GM19324 (cell line): ENCODE results near the gene KCNAB1.

Experiments
- ATAC-seq: cut with Tn5 transposase; IDR thresholded peaks from one replicate; pipeline ENCODE4 v1.9.1; 2021; ENCODE audit warnings: mild to moderate bottlenecking, moderate library complexity; ENCODE audit not compliant: unreplicated experiment, low FRiP score

Gene KCNAB1

DNA sequence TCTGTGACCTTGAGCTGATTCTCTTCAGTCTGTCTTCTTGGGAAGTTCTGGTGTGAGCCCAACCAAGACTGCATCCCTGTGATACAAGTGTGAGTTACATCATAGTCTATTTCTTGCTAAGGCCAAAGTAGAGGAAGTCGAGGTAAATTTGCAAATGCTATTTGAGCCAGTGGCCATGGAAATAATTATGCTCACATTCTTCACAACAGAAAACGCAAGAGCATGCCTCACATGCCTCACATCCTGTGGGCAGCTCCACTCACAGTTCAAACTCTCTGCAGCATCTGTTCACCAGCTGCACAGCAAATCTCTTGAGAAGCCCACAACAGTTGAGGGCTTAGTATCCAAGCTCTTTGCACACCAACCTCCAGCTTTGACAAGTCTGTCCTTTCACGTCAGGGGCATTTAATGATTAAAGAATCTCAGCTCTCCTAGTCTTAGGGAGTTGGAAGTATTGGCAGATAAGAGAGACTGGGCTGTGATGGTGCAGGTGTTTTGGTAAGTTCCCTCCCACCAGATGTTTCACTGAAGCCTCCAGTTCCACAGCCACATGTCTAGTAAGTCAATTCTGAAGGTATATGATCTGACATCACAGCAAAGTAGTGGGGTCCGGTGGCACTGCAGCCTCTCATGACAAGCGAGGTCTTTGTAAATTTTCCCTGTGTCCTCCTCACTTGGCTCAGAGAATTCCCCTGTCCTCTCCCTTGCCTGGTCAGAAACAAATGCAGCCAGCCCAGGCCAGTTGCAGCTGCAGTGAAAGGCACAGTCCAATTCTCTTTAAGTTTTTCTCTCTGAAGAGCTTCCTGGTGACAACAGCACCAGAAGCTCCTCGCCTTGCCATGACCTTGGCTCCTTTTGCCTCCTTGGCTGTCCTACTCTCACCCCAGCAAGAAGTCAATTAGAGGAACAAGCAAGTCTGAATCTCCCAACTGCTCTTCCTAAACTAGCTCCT, 268.4 kb downstream of the KCNAB1 start:
- peak; percentile 44 for ATAC-seq

DNA sequence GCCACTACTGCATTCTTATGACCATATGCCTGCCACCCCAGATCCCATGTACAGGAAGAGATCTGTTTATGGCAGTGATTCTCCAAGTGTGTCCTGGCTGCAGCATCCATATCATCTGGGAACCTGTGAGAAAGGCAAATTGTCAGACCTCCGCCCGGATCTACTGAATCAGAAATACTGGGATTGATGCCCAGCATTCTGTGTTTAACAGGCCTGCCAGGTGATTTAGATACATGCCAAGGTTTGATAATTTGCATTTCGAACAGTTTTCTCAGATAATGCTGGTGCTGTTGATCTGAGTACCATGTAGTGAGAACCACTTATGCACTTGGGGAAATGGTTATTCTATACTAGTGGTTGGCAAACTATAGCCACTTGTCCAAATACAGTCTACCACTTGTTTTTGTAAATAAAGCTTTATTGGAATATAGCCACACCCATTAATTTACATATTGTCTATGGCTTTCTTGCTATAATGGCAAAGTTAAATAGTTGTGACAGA, 269.1 kb downstream of the KCNAB1 start:
- no peak for ATAC-seq

DNA sequence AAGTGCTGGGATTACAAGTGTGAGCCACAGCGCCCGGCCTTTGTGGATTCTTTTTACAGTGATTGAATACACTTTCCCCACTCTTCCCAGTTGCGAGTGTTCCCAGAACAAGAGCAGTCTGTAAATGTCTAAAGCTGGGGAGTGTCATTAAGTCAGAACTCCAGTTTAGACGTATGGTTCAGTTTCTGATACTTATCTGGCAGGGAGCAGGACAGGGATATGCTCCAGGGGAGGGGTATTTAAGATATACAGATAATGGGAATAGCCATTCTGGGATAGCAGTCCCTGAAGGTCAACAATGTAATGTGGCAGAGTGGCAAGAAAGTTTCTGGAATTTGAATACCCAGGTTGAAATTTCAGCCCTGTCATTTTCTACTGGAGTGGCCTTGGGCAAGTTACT, 270.5 kb downstream of the KCNAB1 start:
- no peak for ATAC-seq

DNA sequence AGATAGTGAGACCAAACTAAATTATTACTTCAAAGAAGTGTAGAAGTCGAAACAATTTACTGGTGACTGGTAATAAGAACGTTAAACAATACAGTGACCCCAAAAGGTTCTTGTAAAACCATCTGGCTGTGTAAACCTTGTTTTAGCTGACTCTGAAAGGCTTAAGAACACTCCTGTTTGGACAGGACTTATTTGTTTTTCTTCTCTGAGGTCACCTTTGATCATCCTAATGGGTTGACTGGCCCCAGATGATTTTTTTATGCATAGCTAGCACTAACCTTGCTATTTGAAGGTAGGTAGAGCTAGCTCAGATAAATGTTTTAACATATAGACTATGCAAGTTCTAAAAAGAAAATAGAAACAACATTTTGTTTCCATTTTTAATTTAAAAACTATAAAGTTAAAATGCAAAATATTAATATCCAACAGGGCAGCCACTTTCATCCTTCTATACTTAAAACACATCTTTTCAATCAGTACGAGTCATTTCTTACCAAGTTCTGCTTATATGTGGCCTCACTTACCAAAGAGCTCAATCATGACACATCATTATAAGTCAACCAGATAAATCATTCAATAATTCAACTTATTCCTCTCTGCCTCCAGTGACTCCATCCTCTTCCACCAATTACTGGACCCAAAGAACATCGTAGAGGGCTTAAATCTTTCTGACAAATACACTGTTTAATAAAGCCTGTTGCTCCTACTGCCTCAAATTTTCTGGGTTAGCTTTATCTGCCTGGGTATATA, 275.8 kb downstream of the KCNAB1 start:
- no peak for ATAC-seq

DNA sequence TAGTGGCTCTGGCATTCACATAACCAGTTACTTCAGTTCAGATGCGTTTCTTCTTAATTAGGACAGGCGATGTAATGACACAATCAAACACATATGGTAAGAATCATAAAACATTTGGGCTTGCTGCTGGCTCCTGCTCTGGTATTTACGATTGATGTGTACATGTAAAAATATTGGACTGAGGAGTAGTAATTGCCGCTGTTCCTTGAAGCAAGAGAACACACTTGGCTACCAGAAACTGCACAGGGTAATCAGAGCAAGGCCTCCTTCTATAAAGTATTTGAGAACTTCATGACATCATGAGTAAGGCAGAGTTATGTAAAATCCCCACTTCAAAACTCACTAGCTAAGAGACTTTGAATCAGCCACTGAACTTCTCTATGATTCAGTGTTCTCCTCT, 276.5 kb downstream of the KCNAB1 start:
- no peak for ATAC-seq

DNA sequence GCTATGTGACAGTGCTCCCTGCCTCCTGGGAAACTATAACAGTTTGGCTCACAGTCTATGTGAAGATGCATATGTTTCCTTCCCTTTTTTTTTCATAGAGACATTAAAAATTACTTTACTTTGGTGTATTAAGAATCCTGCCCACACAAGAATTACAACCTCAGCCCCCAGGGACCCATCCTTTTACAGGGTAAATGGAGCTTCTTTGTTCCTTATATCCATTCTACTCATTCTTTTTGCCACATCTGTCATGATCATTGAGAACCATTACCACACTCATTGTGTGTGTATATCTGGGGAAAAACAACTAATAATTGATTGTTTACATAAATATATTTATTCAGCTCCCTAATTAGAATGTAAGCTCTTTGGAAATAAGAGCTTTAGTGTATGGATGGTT, 277.2 kb downstream of the KCNAB1 start:
- no peak for ATAC-seq

DNA sequence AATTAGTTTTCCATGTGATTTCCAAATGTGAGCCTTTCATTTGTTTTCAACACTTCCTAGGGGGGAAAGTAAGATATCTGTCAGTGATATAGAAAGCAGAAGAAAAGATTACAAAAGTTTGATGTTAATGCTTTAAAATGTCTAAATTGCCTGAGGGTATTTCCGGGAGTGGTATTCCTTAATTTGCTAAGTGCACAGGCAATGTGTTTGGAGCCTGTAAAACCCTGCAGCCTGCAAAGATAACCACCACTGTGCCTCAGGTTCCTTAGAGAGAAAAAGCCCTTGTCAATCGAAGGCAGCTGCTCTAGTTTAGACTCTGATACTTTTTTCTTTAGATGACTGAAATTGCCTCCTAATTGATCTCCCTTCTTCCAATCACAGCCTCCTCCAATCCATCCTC, 279.7 kb downstream of the KCNAB1 start:
- ATAC-seq: no peak

DNA sequence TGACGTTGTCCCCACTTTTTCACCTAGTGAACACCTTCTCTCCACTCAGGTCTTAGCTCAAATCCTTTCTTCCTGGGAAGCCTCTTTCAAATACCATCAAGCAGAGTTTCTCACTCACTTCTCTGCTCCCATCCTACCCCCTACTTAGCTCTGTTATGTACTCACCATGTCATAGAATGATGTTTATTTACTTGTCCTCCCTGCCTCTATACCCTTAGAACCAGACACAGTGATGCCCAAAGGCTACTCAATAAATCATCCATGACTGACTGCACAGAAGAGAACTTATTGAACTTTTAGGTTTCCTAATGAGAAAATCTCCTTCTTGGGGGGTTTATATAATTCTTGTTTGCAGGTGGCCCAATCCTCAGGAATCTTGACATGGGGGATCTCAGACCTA, 280.4 kb downstream of the KCNAB1 start:
- no peak for ATAC-seq

DNA sequence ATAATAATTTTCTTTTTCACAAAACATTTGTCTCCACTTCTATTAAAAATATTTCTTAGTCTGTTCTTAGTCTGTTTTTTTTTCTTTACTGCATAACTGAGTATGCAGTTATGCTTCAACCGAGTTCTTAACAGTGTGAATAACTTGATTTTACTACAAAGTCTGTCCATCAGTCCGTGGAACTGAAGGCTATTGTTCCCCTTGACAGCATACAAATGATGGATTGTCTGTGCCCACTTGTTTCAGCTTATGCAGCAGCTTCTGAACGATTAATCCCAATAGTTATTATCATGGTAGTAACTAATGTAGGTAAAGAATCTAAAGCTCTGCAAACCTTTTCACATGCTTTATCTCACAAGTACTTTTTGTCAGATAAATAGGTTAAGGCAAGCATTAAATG, 283.8 kb downstream of the KCNAB1 start:
- no peak for ATAC-seq

DNA sequence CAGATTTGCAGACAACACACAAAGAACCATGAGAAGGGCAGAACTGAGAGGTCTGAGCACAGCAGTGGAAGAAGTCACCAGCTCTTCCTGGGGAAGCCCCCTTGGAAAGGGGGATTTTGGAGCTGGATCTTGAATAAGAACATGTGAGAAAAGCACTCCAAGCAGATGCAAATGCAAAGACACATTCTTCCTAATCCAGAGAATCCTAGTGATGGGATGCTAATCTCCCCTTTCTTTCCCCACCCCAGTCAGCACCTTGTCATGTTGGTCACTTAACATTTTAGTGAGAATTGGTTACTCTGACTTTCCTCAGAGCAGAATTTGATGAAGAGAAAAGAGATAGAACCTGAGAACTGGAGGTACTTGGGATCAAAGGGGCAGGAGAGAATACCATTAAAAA, 286.0 kb downstream of the KCNAB1 start:
- no peak for ATAC-seq

DNA sequence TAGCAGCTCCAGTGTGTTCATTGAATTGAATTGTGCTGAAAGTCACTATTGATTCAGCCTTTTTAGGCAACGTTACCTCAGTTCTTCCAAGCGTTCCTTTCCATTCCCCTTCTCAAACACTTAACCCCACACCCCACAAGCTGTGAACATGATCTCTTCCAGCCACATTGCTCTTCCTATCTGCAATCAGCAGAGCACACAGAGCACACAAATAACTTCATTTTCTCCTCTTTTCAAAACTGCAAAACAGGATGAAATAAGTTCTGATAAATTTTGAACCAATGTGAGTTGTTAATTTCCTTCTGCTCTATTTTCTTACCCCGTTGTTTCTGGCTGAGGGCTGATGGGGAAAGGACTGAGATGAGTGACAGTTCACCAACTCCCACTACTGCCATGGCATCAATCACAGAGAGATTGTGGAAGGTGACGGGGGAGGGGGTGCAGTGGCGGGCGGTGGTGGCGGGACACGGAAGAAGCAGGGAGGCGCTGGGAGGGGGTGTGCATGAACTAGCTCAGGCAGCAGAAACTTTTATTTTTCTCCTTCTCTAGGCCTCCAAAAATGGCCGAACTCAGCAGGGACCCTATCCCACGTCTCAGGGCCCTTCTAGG, 287.3 kb downstream of the KCNAB1 start:
- no peak for ATAC-seq

DNA sequence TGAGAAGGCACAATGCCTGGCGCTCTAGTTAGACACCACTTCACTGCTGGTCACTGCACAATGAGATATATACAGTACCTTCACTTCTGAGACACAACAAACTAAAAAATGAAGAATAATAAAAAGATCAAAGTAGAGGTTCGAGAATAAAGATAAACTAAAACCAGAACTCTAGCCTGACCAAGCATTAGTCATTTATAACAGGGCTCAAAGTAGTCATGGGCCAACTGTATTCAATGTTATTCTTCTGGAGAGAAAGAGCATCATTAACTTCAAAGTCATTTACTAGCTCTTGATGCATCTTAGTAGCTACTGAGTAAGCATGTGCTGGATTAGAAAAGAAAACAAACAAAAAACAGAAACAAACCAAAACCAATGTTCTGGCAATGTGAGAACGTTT, 289.3 kb downstream of the KCNAB1 start:
- no peak for ATAC-seq

DNA sequence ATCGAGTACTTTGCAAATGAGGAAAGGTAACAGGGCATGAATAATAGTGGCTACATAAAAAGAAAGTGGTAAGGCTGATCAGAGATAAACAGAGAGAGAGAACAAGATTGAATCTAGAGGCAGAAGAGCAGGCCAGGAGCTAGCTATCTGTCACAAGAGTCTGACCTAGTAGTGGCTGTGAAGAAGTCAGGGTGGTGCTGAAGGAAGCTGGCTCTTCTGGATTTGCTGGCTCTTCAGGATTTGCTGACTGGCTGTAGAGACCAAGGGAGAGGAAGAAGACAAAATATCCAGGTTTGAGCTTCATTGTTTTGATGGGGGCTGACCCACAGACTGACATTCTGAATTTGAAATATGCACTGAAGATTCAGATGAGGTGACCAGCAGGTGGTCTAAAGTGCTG, 292.2 kb downstream of the KCNAB1 start:
- no peak for ATAC-seq

DNA sequence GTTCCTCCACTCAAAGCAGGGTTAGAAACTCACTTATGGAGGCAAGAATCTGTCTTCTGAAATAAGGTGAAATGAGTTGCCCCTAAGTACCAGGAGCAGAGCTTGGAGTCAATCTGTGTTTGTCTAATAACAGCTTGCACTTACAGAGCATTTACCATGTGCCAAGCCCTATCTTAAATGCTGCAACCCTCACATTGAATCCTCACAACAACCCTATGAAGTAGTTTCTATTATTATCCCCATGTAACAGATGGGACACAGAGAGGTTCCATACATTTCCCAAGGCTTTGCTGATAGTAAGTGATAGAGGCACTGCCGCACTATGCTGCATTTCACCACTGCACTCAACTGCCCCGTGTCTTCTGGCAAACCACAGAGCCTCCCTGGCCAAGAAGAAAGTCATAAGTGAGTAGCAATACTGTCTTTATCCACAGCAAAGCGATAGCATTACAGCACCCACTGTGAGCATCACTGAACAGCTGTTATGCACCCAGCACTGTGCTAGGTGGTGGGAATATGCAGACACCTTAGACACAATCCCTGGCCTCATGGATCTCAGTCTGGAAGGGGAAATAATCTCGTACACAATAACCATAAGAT, 293.0 kb downstream of the KCNAB1 start:
- no peak for ATAC-seq

DNA sequence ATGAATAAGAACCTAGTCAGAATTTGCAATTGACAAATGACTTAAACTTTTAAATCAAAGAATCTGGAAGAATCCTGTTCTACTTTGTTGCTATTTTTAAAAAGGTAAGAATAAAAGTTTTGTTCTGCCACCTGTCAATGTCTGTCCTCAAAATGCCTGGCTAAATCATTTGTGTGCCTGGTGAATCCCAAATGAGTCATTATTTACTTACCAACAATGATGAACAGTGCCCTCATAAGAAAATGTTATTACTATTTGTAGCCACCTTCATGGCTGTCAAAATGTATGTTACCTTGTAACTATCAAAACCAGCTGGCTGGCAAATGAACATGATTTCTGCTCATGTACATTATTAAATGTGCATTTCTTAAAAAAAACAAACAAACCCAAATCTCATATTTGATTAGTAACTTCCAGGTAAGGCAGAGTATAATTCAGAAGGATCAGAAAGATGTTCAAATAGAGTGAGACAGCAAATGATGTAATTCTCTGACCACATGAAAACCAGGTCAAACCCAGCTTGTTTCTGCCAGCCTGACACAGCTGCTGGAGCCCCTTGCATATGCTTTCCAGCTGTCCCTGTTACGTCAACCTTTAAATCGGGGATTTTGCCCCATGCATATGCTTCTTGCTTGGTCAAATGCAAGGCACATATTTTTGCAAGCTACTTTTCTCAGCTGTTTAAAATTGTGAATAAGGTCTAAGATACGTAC, 296.6 kb downstream of the KCNAB1 start:
- no peak for ATAC-seq

DNA sequence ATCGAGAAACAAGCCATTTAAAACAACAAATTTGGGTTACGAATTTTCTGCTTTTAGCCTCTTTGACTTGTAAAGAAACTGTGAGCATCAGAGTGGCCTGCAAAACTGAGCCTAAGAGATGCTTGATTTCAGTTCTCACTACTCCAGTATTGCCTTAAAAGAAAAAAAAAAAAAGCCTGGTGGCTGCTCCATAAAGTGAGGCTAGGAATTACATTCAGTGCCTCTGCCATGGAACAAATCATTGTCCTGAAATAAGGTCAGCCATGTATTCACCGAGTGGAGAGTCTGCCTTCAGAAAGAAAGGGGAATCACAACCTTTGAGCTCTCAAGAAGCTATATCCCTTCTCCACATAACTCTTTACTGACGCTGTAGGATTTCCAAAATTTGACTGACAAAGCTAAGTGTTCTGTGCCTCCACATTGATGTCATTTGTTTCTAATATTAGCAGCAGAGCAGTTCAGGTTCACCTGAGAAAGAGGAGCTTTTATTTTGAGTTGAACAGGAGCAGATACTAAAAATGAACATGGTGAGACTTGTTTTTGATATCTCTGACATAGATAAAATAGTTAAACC, 297.3 kb downstream of the KCNAB1 start:
- no peak for ATAC-seq

DNA sequence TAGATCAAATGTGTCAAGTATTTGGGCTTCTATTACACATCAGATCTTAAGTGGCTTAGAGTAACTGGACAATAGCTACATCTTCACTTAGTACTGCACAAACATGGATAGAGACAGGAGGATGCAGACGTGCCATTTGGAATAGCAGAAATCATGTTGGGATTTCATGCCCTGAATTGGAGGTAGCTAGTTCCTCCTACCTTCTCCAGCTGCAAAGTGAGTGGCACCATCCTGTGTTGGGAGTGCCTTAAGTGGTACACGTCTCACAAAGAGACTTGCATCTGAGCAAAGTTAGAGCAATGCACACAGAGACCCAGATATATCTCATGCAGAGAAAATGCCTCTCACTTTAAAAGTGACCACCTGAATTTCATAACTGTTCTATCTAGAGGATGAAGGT, 298.1 kb downstream of the KCNAB1 start:
- no peak for ATAC-seq

DNA sequence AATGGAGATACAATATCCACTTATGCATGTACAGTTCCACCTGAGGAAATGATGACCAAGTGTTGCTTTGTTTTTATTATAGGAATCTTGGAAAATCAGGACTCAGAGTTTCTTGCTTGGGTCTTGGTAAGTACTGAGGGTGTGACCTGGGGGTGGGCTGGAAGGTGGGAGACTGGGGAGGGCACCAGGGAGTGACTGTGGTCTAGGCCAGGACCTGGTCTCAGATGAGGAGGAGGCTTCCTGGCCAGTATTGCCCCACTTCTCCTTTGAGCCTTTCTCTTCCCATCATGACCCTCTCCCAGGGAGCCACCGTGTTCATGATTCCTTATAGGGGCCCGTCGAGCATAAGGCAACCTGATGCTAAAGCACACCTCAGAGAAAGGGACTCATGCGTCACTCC, 301.2 kb downstream of the KCNAB1 start:
- no peak for ATAC-seq

DNA sequence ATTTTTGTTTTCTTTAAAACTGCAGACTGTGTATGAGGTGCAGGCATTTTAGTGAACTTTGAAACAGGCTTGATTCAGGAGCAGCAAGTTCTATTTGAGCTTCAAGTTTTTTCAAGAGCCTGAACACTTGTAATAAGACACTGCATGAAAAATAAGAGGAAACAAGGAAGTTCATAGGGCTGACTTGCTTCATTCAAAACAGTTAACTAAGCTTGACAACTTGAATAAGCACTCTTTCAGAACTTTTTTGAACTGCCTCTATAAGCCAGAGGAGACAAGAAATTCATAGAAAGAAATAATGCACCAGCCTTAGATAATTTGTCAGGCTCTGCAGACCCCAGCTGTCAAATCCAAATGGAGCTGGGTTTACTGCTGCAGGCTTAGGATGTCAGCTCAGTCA, 304.4 kb downstream of the KCNAB1 start:
- no peak for ATAC-seq

DNA sequence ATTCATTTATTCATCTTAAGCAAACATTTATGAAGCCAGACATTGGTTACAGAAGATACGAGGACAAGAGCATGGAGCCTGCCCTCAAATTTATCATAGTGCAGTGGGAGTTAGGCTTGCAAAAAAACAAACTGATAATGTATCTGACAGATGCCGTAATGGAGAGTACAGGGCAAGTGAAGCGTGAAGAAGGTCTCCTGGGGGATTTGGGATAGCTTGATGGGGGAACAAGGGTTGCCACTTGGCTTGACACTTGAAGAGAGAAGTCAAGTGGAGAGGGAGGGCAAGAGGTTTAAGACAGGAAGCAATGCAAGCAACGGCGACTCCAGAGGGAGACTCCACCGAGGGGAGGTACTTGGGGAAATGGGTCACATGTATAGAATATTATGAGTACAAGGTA, 305.3 kb downstream of the KCNAB1 start:
- no peak for ATAC-seq
